HG02642 (cell line): ENCODE data around the gene TCN2.
"Not testable (repeated sequence)": the region's sequence is repeated elsewhere in the genome, so short reads cannot be mapped to it uniquely, and the experiment has no call there.

ENCODE experiments used
- ATAC-seq: cut with Tn5 transposase; IDR thresholded peaks from one replicate; pipeline ENCODE4 v1.9.1; 2021; ENCODE audit warnings: mild to moderate bottlenecking; ENCODE audit not compliant: unreplicated experiment, poor library complexity

TCN2 gene

GRCh38 chr22:30674482-30674881, 67.5 kb downstream of the TCN2 start:
- ATAC-seq, result no peak

DNA sequence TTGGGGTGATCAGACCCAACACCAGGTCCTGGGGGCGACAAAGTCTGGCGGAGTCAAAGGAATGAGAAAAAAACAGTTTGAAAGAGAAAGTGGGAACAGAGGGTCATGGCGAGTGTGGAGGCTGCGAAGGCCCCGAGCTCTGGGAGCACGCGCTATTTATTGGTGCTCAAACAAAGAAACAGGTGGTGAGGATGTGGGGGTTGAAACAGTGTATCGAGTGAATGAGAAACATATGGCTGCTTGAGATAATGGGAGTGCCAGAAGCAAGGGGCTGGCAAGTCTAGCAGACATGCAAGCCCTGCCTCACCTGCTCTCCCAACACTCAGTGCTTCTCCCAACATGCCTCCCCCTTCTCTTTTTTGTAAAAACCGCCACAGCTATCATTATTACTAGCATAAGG, 68.5 kb downstream of the TCN2 start:
- ATAC-seq, result no peak

DNA sequence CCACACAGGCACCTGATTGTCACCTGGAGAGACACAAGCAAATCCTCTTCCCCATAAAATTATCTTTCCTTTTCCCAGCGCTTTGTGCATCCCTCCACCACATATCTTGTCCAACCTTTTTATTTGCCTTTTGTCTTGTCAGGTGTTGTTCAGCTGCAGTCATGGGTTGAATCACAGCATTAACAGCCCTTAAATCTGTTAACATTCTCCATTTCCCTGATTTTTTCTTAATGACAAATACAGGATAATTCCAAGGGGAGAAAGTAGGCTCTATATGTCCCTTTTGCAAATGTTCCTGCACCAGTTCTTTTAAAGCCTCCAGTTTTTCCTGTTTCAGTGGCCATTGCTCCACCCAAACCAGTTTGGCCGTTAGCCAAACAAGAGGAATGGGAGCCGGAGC, 69.6 kb downstream of the TCN2 start:
- not testable (repeated sequence) for ATAC-seq
